Neural cell (in vitro differentiated cells): Measurements from ENCODE around the gene AQP6. TPM values are rescaled to one million over a fixed set of nuclear protein-coding genes. Genes with fewer than 3 reads are reported as not detected.

Experiments used
- H2AFZ ChIP-seq: fragments of 200-600, 300-800 bp; sonication (generic), shearing (Covaris generic); 2 replicates; pipeline ENCODE4 v1.6.0; 2014; ENCODE audit warnings: low read depth, mild to moderate bottlenecking, antibody characterized with exemption, low read length, moderate library complexity
- H3F3A ChIP-seq: fragments of 200-600 bp; shearing (Covaris generic); 2 replicates; pipeline ENCODE4 v1.6.1; 2016; ENCODE audit warnings: mild to moderate bottlenecking, moderate library complexity, mixed read lengths, antibody characterized with exemption, low read length; ENCODE audit not compliant: insufficient read depth, poor library complexity, severe bottlenecking
- H3K27ac ChIP-seq: fragments of 200-600, 300-800 bp; sonication (generic), shearing (Covaris generic); 2 replicates; pipeline ENCODE4 v1.5.1; 2014; ENCODE audit warnings: mild to moderate bottlenecking, low read length, moderate library complexity
- H3K27me3 ChIP-seq: fragments of 300-800, 200-600 bp; sonication (generic), shearing (Covaris generic); 2 replicates; pipeline ENCODE4 v1.6.0; 2014; ENCODE audit warnings: mild to moderate bottlenecking, low read depth, low read length, moderate library complexity; ENCODE audit not compliant: insufficient read depth
- H3K36me3 ChIP-seq: fragments of 300-800, 200-600 bp; sonication (generic), shearing (Covaris generic); 2 replicates; pipeline ENCODE4 v1.5.1; 2014; ENCODE audit warnings: mild to moderate bottlenecking, antibody characterized with exemption, low read length, moderate library complexity; ENCODE audit not compliant: insufficient read depth
- H3K4me2 ChIP-seq: fragments of 300-800, 200-600 bp; sonication (generic), shearing (Covaris generic); 2 replicates; pipeline ENCODE4 v1.6.0; 2014; ENCODE audit warnings: mild to moderate bottlenecking, low read length
- H3K4me3 ChIP-seq: fragments of 300-800, 200-600 bp; sonication (generic), shearing (Covaris generic); 2 replicates; pipeline ENCODE4 v1.5.1; 2014; ENCODE audit warnings: mild to moderate bottlenecking, low read length, moderate library complexity
- H3K79me2 ChIP-seq: fragments of 200-600 bp; shearing (Covaris generic); replicated peaks from 2 replicates; pipeline ENCODE4 v1.6.0; 2014; ENCODE audit warnings: mild to moderate bottlenecking, low read length, moderate library complexity; ENCODE audit not compliant: insufficient read depth
- H3K9ac ChIP-seq: fragments of 300-800, 200-600 bp; sonication (generic), shearing (Covaris generic); 2 replicates; pipeline ENCODE4 v1.6.1; 2016; ENCODE audit warnings: mild to moderate bottlenecking, low read length, mixed read lengths
- H3K9me2 ChIP-seq: fragments of 200-600 bp; shearing (Covaris generic); 2 replicates; pipeline ENCODE4 v1.6.1; 2016; ENCODE audit warnings: mild to moderate bottlenecking, low read length, mixed read lengths; ENCODE audit not compliant: insufficient read depth
- H3K9me3 ChIP-seq: fragments of 200-600, 300-800 bp; sonication (generic), shearing (Covaris generic); 2 replicates; pipeline ENCODE4 v1.6.1; 2016; ENCODE audit warnings: mild to moderate bottlenecking, mixed run types, low read length, moderate library complexity, mixed read lengths
- H4K20me1 ChIP-seq: fragments of 200-600 bp; shearing (Covaris generic); 2 replicates; pipeline ENCODE4 v1.6.1; 2016; ENCODE audit warnings: mild to moderate bottlenecking, mixed run types; ENCODE audit not compliant: insufficient read depth
- CTCF ChIP-seq: fragments of 450-650 bp; IDR thresholded peaks from 2 replicates; pipeline ENCODE4 v1.5.1; 2014; ENCODE audit warnings: antibody characterized with exemption, mild to moderate bottlenecking, moderate library complexity; ENCODE audit not compliant: poor library complexity, severe bottlenecking
- EP300 ChIP-seq: fragments of 450-650 bp; conservative IDR thresholded peaks from 2 replicates; pipeline ENCODE4 v1.6.1; 2014; ENCODE audit warnings: antibody characterized with exemption, mild to moderate bottlenecking, moderate library complexity; ENCODE audit not compliant: poor library complexity, severe bottlenecking
- EZH2 ChIP-seq: fragments of 200-600, 300-800 bp; shearing (Covaris generic), sonication (generic); IDR thresholded peaks from 2 replicates; pipeline ENCODE4 v1.6.1; 2014; ENCODE audit warnings: antibody characterized with exemption, low read length, borderline replicate concordance, mild to moderate bottlenecking; ENCODE audit not compliant: insufficient read depth, poor library complexity, severe bottlenecking
- MXI1 ChIP-seq: fragments of 450-650 bp; conservative IDR thresholded peaks from 2 replicates; pipeline ENCODE4 v1.6.1; 2014; ENCODE audit warnings: antibody characterized with exemption, mild to moderate bottlenecking; ENCODE audit not compliant: poor library complexity, severe bottlenecking
- POLR2AphosphoS5 ChIP-seq: IDR thresholded peaks from 2 replicates; pipeline ENCODE4 v1.6.1; 2012
- RAD21 ChIP-seq: fragments of 450-650 bp; conservative IDR thresholded peaks from 2 replicates; pipeline ENCODE4 v1.6.1; 2014; ENCODE audit warnings: antibody characterized with exemption, mild to moderate bottlenecking, moderate library complexity
- SMC3 ChIP-seq: fragments of 450-650 bp; conservative IDR thresholded peaks from 2 replicates; pipeline ENCODE4 v1.6.1; 2014; ENCODE audit warnings: antibody characterized with exemption, mild to moderate bottlenecking, moderate library complexity; ENCODE audit not compliant: poor library complexity
- TAF1 ChIP-seq: IDR thresholded peaks from 2 replicates; pipeline ENCODE4 v1.6.1; 2012; ENCODE audit warnings: low read depth
- polyA plus RNA-seq: library from polyadenylated mRNA; depleted of rRNA; stranded (reverse); fragments of >200 nt; gene quantifications from 2 replicates; pipeline ENCODE4 v1.2.3, GENCODE V29; 2014
- TF ChIP-seq, protein P1 (sequence below): IDR thresholded peaks from 2 replicates; pipeline ENCODE4 v1.6.1; 2012; ENCODE audit warnings: borderline replicate concordance

Gene AQP6
- polyA plus RNA-seq, 1 donor from 2014 or later: not detected

GRCh38 chr12:50014342-50014741, 41.6 kb downstream of the AQP6 start:
- Histone ChIP-seq H3K9ac (no peak overlapping the region), H3K36me3 (no peaks in the 10 kb centered on the region), H3K9me2 (no peaks in the 10 kb centered on the region)

DNA sequence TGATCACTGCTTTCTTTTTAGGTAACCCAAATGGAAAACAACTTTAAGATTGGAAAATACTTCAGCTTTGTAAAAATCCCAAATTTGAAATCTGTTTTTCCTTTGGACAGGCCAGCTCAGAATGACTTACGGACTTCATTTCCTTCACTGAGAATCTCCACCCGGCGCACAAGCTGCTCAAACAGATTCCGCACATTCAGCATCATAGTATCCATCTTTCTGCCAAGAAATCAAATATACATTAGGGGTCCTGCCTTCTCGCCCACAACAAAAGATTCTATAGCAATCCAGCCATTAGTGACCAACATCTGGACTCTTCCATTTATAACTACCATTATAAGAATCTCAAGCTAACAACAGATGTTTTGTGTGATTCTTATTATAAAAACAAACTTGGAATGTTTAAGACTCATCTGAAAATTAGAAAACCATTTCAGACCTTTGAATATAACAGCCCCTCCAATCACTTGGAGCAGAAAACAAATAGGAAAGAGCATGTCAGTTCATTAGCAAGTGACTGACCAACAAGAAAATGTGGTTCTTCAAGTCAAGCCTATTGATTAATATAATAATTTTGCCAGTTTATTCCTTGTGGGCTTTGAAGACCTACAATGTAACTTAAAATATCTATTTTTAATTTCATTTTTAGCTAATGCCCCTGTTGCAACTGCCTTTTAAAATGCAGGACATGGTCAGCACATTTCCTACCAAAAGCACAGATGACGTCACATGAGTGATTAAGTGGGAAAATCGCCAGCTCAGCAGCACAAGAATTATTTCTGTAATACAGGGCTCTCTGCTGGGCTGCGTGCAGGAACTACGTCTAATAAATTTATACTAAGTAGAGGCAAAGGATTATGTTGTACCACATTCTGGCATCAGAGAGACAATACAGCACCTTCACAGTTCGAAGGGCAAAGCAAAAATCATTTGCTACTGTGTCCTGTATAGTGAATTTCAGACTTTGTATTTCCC, 44.0 kb downstream of the AQP6 start:
- Histone ChIP-seq H3K9ac (peak overlapping the region; percentile 11), H3K27ac (no peak overlapping the region), H3K9me2 (no peaks in the 10 kb centered on the region), H3K79me2 (peaks cover 40% of the 10 kb centered on the region), H4K20me1 (no peaks in the 10 kb centered on the region), H3K4me3 (no peak overlapping the region), H3K4me2 (no peak overlapping the region), H3K9me3 (no peaks in the 10 kb centered on the region), H3K27me3 (no peaks in the 10 kb centered on the region), H3K36me3 (no peaks in the 10 kb centered on the region), H2AFZ (peak overlapping the region; percentile 24), H3F3A (no peaks in the 10 kb centered on the region)
- no peak for TF ChIP-seq MXI1
- no peak for TF ChIP-seq RAD21
- TF ChIP-seq EP300: no peak
- TF ChIP-seq TAF1: no peak
- no peak for TF ChIP-seq SMC3
- TF ChIP-seq, protein P1, sequence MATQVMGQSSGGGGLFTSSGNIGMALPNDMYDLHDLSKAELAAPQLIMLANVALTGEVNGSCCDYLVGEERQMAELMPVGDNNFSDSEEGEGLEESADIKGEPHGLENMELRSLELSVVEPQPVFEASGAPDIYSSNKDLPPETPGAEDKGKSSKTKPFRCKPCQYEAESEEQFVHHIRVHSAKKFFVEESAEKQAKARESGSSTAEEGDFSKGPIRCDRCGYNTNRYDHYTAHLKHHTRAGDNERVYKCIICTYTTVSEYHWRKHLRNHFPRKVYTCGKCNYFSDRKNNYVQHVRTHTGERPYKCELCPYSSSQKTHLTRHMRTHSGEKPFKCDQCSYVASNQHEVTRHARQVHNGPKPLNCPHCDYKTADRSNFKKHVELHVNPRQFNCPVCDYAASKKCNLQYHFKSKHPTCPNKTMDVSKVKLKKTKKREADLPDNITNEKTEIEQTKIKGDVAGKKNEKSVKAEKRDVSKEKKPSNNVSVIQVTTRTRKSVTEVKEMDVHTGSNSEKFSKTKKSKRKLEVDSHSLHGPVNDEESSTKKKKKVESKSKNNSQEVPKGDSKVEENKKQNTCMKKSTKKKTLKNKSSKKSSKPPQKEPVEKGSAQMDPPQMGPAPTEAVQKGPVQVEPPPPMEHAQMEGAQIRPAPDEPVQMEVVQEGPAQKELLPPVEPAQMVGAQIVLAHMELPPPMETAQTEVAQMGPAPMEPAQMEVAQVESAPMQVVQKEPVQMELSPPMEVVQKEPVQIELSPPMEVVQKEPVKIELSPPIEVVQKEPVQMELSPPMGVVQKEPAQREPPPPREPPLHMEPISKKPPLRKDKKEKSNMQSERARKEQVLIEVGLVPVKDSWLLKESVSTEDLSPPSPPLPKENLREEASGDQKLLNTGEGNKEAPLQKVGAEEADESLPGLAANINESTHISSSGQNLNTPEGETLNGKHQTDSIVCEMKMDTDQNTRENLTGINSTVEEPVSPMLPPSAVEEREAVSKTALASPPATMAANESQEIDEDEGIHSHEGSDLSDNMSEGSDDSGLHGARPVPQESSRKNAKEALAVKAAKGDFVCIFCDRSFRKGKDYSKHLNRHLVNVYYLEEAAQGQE: no peak
- TF ChIP-seq POLR2AphosphoS5: no peak

More at GRCh38 chr12:50014342-50014741, 41.6 kb downstream of the AQP6 start:
- H4K20me1 ChIP-seq: no peaks in the 10 kb centered on the region
- no peaks in the 10 kb centered on the region for H3K9me3 ChIP-seq
- H3K4me2 ChIP-seq: no peak overlapping the region
- H3K27ac ChIP-seq: no peak overlapping the region
- TF ChIP-seq EZH2 (no peak), MXI1 (no peak), TAF1 (no peak), CTCF (no peak), POLR2AphosphoS5 (no peak), EP300 (no peak), SMC3 (no peak), RAD21 (no peak)
- TF ChIP-seq, protein P1: no peak
- no peaks in the 10 kb centered on the region for H3F3A ChIP-seq
- H3K4me3 ChIP-seq: no peak overlapping the region
- H2AFZ ChIP-seq: no peak overlapping the region
- H3K27me3 ChIP-seq: no peaks in the 10 kb centered on the region
- H3K79me2 ChIP-seq: peaks cover 18% of the 10 kb centered on the region
